HepG2 (cell line): Measurements from ENCODE around the gene WSCD1. TPM values are rescaled to one million over a fixed set of nuclear protein-coding genes. Genes with fewer than 3 reads are reported as not detected.

Experiments
- ATAC-seq: fragments of 200-7000 bp; cut with Tn5 transposase; 3 replicates; pipeline ENCODE4 v1.9.1; 2020; ENCODE audit warnings: mild to moderate bottlenecking, moderate library complexity
- BruUV-seq: library from RNA; stranded (reverse); fragments of 400-500 nt; replicated peaks from 2 replicates; lab custom pipeline; 2021; lab: Mats Ljungman, UMichigan
- CTCF ChIA-PET: fragments of 300-600 bp; formaldehyde crosslinking; extraction: SDS; loops from one replicate; lab custom pipeline; 2021; ENCODE audit warnings: low total read pairs, inconsistent platforms, low intra/inter-chr PET ratio; lab: Yijun Ruan, JAX
- POLR2A ChIA-PET: fragments of 350-600 bp; sonication (Branson Sonifier 250); formaldehyde crosslinking; loops from one replicate; lab custom pipeline; 2020; ENCODE audit warnings: antibody characterized with exemption, inconsistent platforms; lab: Yijun Ruan, JAX
- DNase-seq: peaks from one replicate; pipeline ENCODE4 v3.0.0-alpha.2; 2015; ENCODE audit warnings: low spot score
- FAIRE-seq: peaks from 3 replicates; lab custom pipeline; 2011; peaks lifted over from hg19 to GRCh38; lab: Jason Lieb, UNC
- H2AFZ ChIP-seq: one replicate; pipeline ENCODE4 v1.6.1; 2011; ENCODE audit warnings: low read length, inconsistent platforms
- H3K27ac ChIP-seq: fragments of 300-600 bp; 3 replicates; pipeline ENCODE4 v1.8.0; 2011; ENCODE audit warnings: mixed run types, mild to moderate bottlenecking, mixed read lengths, low read length, inconsistent platforms; ENCODE audit not compliant: insufficient read depth; ENCODE audit errors: extremely low read length
- H3K27me3 ChIP-seq, 2 experiments: fragments of 200-600 bp in 1 of 2; 2 replicates in 1 of 2; 3 replicates in 1 of 2; pipeline versions ENCODE4 v1.6.0 to v1.8.0; 2011; ENCODE audit warnings: low read length in 2 of 2, mild to moderate bottlenecking in 2 of 2, moderate library complexity in 2 of 2, inconsistent platforms in 1 of 2; ENCODE audit not compliant: insufficient read depth in 2 of 2, control insufficient read depth in 1 of 2
- H3K36me3 ChIP-seq, 2 experiments: fragments of 200-600 bp in 1 of 2; replicated peaks in 1 of 2; 2 replicates in 1 of 2; 3 replicates in 1 of 2; pipeline versions ENCODE4 v1.5.1 to v1.8.0; 2011; ENCODE audit warnings: low read length in 2 of 2, inconsistent platforms in 1 of 2; ENCODE audit not compliant: insufficient read depth in 2 of 2, control insufficient read depth in 1 of 2
- H3K4me1 ChIP-seq: 2 replicates; pipeline ENCODE4 v1.5.1; 2012; ENCODE audit warnings: low read length, inconsistent platforms; ENCODE audit not compliant: insufficient read depth
- H3K4me2 ChIP-seq: 2 replicates; pipeline ENCODE4 v1.6.0; 2011; ENCODE audit warnings: low read depth, low read length, inconsistent platforms
- H3K4me3 ChIP-seq, 3 experiments: fragments of 200-600 bp in 1 of 3; sonication (generic), shearing (Covaris generic) in 1 of 3; replicated peaks in 1 of 3; 2 replicates each; pipeline ENCODE4 v1.5.1; 2011 to 2016; ENCODE audit warnings: low read length in 3 of 3, inconsistent platforms in 2 of 3, low read depth in 2 of 3, mild to moderate bottlenecking in 2 of 3, control low read depth in 1 of 3, mixed read lengths in 1 of 3; ENCODE audit not compliant: insufficient read depth in 1 of 3
- H3K79me2 ChIP-seq: one replicate; pipeline ENCODE4 v1.6.1; 2011; ENCODE audit warnings: low read length, inconsistent platforms; ENCODE audit not compliant: insufficient read depth
- H3K9ac ChIP-seq: 2 replicates; pipeline ENCODE4 v1.6.0; 2011; ENCODE audit warnings: mild to moderate bottlenecking, low read depth, low read length, inconsistent platforms; ENCODE audit not compliant: insufficient read depth
- H3K9me3 ChIP-seq: 2 replicates; pipeline ENCODE4 v1.5.1; 2012; ENCODE audit warnings: mild to moderate bottlenecking, low read length
- H4K20me1 ChIP-seq: 2 replicates; pipeline ENCODE4 v1.6.0; 2011; ENCODE audit warnings: inconsistent platforms, mild to moderate bottlenecking, low read length, moderate library complexity; ENCODE audit not compliant: insufficient read depth
- DMAP1 ChIP-seq: IDR thresholded peaks from 2 replicates; pipeline ENCODE4 v1.6.1; 2016
- ELF3 ChIP-seq: IDR thresholded peaks from 2 replicates; pipeline ENCODE4 v1.6.1; 2016; ENCODE audit warnings: missing genetic modification reagents, missing compliant biosample characterization
- GPBP1L1 ChIP-seq: sonication (generic); formaldehyde crosslinking; IDR thresholded peaks from 2 replicates; pipeline ENCODE4 v1.5.0; 2020; ENCODE audit warnings: mild to moderate bottlenecking, missing genetic modification reagents
- HMG20A ChIP-seq: IDR thresholded peaks from 2 replicates; pipeline ENCODE4 v1.6.1; 2016; ENCODE audit warnings: borderline replicate concordance
- MXD1 ChIP-seq: sonication (generic); formaldehyde crosslinking; IDR thresholded peaks from 2 replicates; pipeline ENCODE4 v1.4.0; 2020; ENCODE audit warnings: mild to moderate bottlenecking, missing genetic modification reagents
- MYPOP ChIP-seq: sonication (generic); formaldehyde crosslinking; IDR thresholded peaks from 2 replicates; pipeline ENCODE4 v1.8.1; 2023; ENCODE audit warnings: mild to moderate bottlenecking, moderate library complexity, missing genetic modification reagents
- NFKBIZ ChIP-seq: IDR thresholded peaks from 2 replicates; pipeline ENCODE4 v1.6.1; 2018; ENCODE audit warnings: missing genetic modification reagents, missing compliant biosample characterization
- POGZ ChIP-seq: sonication (generic); formaldehyde crosslinking; IDR thresholded peaks from 2 replicates; pipeline ENCODE4 v1.4.0; 2020; ENCODE audit warnings: mild to moderate bottlenecking, missing genetic modification reagents
- SRSF9 ChIP-seq: fragments of 200-400 bp; formaldehyde crosslinking; IDR thresholded peaks from 2 replicates; pipeline ENCODE4 v1.6.1; 2018; ENCODE audit warnings: borderline replicate concordance, mild to moderate bottlenecking, low read depth, low read length; ENCODE audit not compliant: insufficient read depth, poor library complexity, severe bottlenecking
- TBP ChIP-seq: sonication (generic); formaldehyde crosslinking; IDR thresholded peaks from 2 replicates; pipeline ENCODE4 v1.5.0; 2020; ENCODE audit warnings: missing genetic modification reagents
- ZNF12 ChIP-seq: sonication (generic); formaldehyde crosslinking; IDR thresholded peaks from 2 replicates; pipeline ENCODE4 v1.5.0; 2020; ENCODE audit warnings: missing genetic modification reagents
- ZNF264 ChIP-seq: sonication (generic); formaldehyde crosslinking; IDR thresholded peaks from 2 replicates; pipeline ENCODE4 v1.4.0; 2020; ENCODE audit warnings: missing genetic modification reagents
- ZNF276 ChIP-seq: sonication (generic); formaldehyde crosslinking; IDR thresholded peaks from 2 replicates; pipeline ENCODE4 v1.4.0; 2020; ENCODE audit warnings: mild to moderate bottlenecking, low read depth, missing genetic modification reagents
- ZNF589 ChIP-seq: sonication (generic); formaldehyde crosslinking; conservative IDR thresholded peaks from 2 replicates; pipeline ENCODE4 v1.8.0; 2022; ENCODE audit warnings: mild to moderate bottlenecking, moderate library complexity, missing genetic modification reagents
- ZNF616 ChIP-seq: sonication (generic); formaldehyde crosslinking; IDR thresholded peaks from 2 replicates; pipeline ENCODE4 v1.5.0; 2020; ENCODE audit warnings: low read depth, mild to moderate bottlenecking, missing genetic modification reagents
- WGBS: methylation state at CpG from one replicate; pipeline ENCODE4 v1.1.6; 2017; ENCODE audit warnings: low lambda C conversion rate; 5-methylcytosine and 5-hydroxymethylcytosine counted together
- in situ Hi-C: cut with HindIII; loops from 2 replicates; pipeline ENCODE4 v1.10.0; 2017; ENCODE audit warnings: low pct_unique_long_range_greater_than_20kb; ENCODE audit not compliant: extremely low pct_ligation_motif_present
- intact Hi-C: fragments of 100-400 bp; cut with micrococcal nuclease; formaldehyde crosslinking; loops from one replicate; pipeline ENCODE4 v1.10.0; 2022; ENCODE audit not compliant: unreplicated experiment
- polyA plus RNA-seq, 8 experiments: library from polyadenylated mRNA; depleted of rRNA in 3 of 8; stranded (reverse) in 7 of 8; unstranded in 1 of 8; fragments of >200 nt; fragmentation: Illumina TruSeq in 4 of 8; extraction: Trizol in 4 of 8; gene quantifications; 2 replicates each; pipeline versions ENCODE4 v1.2.1 to v1.2.3, GENCODE V29; 2011 to 2016; ENCODE audit warnings: low read depth in 4 of 8, missing spikeins in 1 of 8, mixed read lengths in 1 of 8; ENCODE audit not compliant: insufficient read depth in 1 of 8
- total RNA-seq, 5 experiments: library from RNA; depleted of rRNA; stranded (reverse); fragments of >200 nt; fragmentation: Illumina TruSeq; extraction: Trizol; gene quantifications; 2 replicates each; pipeline ENCODE4 v1.2.3, GENCODE V29; 2016; ENCODE audit warnings: low read depth in 1 of 5

The WSCD1 gene
- total and polyA plus RNA-seq, 2 of the 13 experiments (the other 11 are each of a cell fraction or from before 2014, with no cell fraction given) = 0.24 to 2.7 TPM

- ATAC-seq = no peak
- POLR2A ChIA-PET = no interaction called here
- no peak overlapping the region for H2AFZ ChIP-seq
- H3K79me2 ChIP-seq = no peaks in the 10 kb centered on the region
- H4K20me1 ChIP-seq = no peaks in the 10 kb centered on the region; the same call in 1 of the 2 replicates
- H3K4me1 ChIP-seq = no peaks in the 10 kb centered on the region
- 61% methylated on average over 5 of the region's 8 CpGs for WGBS
- H3K4me3 ChIP-seq = no peak overlapping the region
- H3K9ac ChIP-seq = no peak overlapping the region
- peaks cover 2 to 3% of the 10 kb centered on the region in 2 experiments; a peak in 3 of 5 replicates for H3K27me3 ChIP-seq
- intact Hi-C loops (no loop called here), in situ Hi-C loops (no loop called here)
- H3K9me3 ChIP-seq = no peaks in the 10 kb centered on the region
- CTCF ChIA-PET = no interaction called here
- TF ChIP-seq NFKBIZ = no peak
- no peak for TF ChIP-seq HMG20A (CRISPR knock-in tag)
- TF ChIP-seq ZNF12 (CRISPR knock-in tag) = no peak
- BruUV-seq = no TSS peak
- no peak for DNase-seq
- H3K4me2 ChIP-seq = no peak overlapping the region
- H3K27ac ChIP-seq = no peak overlapping the region
- no peaks in the 10 kb centered on the region for H3K36me3 ChIP-seq
- FAIRE-seq = no peak
Observed at GRCh38 chr17:6057562-6057961, 12.6 kb upstream of the WSCD1 start.

- Histone ChIP-seq H4K20me1 (no peaks in the 10 kb centered on the region; the same call in 1 of the 2 replicates), H3K9me3 (no peaks in the 10 kb centered on the region), H3K79me2 (no peaks in the 10 kb centered on the region), H3K27ac (no peak overlapping the region), H2AFZ (no peak overlapping the region), H3K9ac (no peak overlapping the region), H3K27me3 (peaks cover 0 to 10% of the 10 kb centered on the region in 2 experiments; a peak in 2 of 5 replicates), H3K36me3 (no peaks in the 10 kb centered on the region), H3K4me3 (no peak overlapping the region), H3K4me2 (no peak overlapping the region), H3K4me1 (no peaks in the 10 kb centered on the region)
- BruUV-seq = no TSS peak
- in situ Hi-C loops (no loop called here), intact Hi-C loops (no loop called here)
- CTCF ChIA-PET = no interaction called here
- ATAC-seq (no peak), DNase-seq (no peak), FAIRE-seq (no peak)
- POLR2A ChIA-PET = no interaction called here
- WGBS = 32% methylated on average over 3 of the region's 8 CpGs
- TF ChIP-seq ZNF276 (CRISPR knock-in tag) (no peak), SRSF9 (no peak), ZNF616 (no peak), ZNF264 (CRISPR knock-in tag) (no peak), MYPOP (CRISPR knock-in tag) (no peak), TBP (no peak), MXD1 (no peak), DMAP1 (CRISPR knock-in tag) (no peak), GPBP1L1 (CRISPR knock-in tag) (no peak), ZNF589 (CRISPR knock-in tag) (no peak), POGZ (CRISPR knock-in tag) (no peak), ELF3 (CRISPR knock-in tag) (no peak)
Observed at GRCh38 chr17:6059406-6059805, 10.8 kb upstream of the WSCD1 start.
